KG1 (cell line): ENCODE measurements around the gene GNAL.
"Not testable (repeated sequence)": the region's sequence is repeated elsewhere in the genome, so short reads cannot be mapped to it uniquely, and the experiment has no call there.

Source experiments
- DNase-seq: peaks from one replicate; lab custom pipeline; 2025; lab: John Stamatoyannopoulos, UW

Gene GNAL

GRCh38 chr18:11909061-11909455, 220.0 kb downstream of the GNAL start:
- no peak for DNase-seq

GRCh38 chr18:11909591-11910026, 220.5 kb downstream of the GNAL start:
- no peak for DNase-seq

GRCh38 chr18:11916880-11917279, 227.8 kb downstream of the GNAL start:
- not testable (repeated sequence) for DNase-seq

- DNase-seq = not testable (repeated sequence)
These were observed 230.5 kb downstream of the GNAL start for GRCh38 chr18:11919522-11919921.

GRCh38 chr18:11923450-11923849, 234.4 kb downstream of the GNAL start:
- DNase-seq = no peak

- no peak for DNase-seq
These were observed 236.9 kb downstream of the GNAL start for GRCh38 chr18:11925800-11926481.

GRCh38 chr18:11927497-11927896, 238.4 kb downstream of the GNAL start:
- no peak for DNase-seq

GRCh38 chr18:11932393-11932792, 243.3 kb downstream of the GNAL start:
- DNase-seq = no peak
